ENCODE measurements around the gene CELA1. TPM values are rescaled to one million over a fixed set of nuclear protein-coding genes. Genes with fewer than 3 reads are reported as not detected.

Gene CELA1
- total RNA-seq, 1 donor from 2014 or later = not detected

DNA sequence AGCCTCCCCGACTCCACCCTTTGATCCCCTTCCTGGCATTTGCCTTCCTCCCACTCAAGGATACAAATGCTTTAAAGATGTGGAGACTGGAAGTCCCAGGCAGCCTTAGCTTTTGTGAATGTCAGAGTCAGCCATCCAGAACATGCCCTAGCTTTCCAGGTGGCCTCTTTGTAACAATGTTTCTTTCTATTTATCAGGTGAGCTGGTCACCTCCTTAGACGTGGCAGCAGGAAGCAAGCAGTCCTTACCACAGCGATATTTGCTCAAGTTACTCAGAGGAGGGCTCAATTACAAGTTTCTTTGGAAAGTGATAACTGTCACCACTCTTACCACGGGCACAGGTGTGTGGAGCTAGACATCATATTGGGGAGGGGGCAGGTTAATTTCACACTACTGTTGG is 39.9 kb upstream of the CELA1 start:
- Histone ChIP-seq H3K27me3 (ENCODE audit: control insufficient read depth, insufficient read depth, low read length) (no peaks in the 10 kb centered on the region), H3K4me3 (ENCODE audit: low read depth, low read length) (no peak overlapping the region), H3K36me3 (ENCODE audit: control insufficient read depth, insufficient read depth, low read length) (no peaks in the 10 kb centered on the region)
- no peak for DNase-seq (ENCODE audit: low read depth)
- TF ChIP-seq, protein P1, sequence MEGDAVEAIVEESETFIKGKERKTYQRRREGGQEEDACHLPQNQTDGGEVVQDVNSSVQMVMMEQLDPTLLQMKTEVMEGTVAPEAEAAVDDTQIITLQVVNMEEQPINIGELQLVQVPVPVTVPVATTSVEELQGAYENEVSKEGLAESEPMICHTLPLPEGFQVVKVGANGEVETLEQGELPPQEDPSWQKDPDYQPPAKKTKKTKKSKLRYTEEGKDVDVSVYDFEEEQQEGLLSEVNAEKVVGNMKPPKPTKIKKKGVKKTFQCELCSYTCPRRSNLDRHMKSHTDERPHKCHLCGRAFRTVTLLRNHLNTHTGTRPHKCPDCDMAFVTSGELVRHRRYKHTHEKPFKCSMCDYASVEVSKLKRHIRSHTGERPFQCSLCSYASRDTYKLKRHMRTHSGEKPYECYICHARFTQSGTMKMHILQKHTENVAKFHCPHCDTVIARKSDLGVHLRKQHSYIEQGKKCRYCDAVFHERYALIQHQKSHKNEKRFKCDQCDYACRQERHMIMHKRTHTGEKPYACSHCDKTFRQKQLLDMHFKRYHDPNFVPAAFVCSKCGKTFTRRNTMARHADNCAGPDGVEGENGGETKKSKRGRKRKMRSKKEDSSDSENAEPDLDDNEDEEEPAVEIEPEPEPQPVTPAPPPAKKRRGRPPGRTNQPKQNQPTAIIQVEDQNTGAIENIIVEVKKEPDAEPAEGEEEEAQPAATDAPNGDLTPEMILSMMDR (IDR thresholded peaks at IDR 0.05; ENCODE audit: insufficient read depth, low read length, poor library complexity, severe bottlenecking) = no peak

DNA sequence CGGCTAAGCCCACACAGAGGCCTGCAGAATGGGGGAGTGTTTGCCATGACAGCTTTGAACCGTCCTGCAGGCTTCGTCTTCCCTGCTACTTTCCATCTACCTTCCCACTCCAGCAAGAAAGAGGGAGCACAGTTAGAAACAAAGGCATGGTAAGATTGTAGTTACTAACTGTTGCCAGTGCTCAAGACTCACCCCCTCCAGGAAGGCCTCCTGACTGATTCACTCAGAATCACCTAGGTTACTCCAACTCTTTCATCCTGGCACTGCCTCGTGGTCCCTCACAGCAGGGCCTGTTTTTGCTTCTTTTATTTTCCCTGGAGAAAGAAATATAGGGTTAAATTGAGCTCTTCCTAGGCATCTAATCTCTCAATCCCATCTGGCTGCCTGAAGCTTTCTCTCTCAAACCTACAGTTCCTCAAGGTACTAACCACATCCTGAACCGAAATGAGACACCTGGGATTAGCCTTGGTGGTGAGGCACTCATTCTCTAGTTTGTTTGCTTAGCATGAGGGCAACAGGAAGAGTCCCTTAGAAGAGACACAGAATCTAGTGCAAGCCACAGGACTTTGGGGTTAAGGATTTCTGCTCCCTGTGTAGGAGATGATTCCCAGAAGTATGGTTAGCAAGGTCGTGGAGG is 36.9 kb upstream of the CELA1 start:
- no peaks in the 10 kb centered on the region for H3K36me3 ChIP-seq (ENCODE audit: control insufficient read depth, insufficient read depth, low read length)
- TF ChIP-seq, protein P1 (IDR thresholded peaks at IDR 0.05; ENCODE audit: insufficient read depth, low read length, poor library complexity, severe bottlenecking) = no peak
- DNase-seq (ENCODE audit: low read depth) = no peak
- H3K27me3 ChIP-seq (ENCODE audit: control insufficient read depth, insufficient read depth, low read length) = no peaks in the 10 kb centered on the region
- H3K4me3 ChIP-seq (ENCODE audit: low read depth, low read length) = no peak overlapping the region

DNA sequence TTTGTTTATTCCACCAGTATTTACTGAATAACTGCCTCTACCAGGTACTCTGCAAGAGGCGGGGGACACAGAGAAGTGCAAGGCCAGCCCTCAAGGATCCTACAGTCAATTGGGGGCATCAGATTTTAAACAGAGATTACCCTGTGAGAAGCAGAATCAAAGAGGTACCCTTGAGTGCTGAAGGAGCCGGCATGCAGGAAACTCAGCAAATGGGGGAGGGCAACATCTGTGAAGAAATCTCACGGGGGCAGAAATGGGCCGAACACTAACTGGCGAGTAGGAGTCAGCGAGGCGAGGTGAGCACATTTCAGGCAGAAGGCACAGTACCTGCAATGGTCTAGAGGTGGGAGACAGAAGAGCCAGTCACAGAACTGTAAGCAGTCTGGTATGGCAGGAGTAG is 35.7 kb upstream of the CELA1 start:
- no peaks in the 10 kb centered on the region for H3K36me3 ChIP-seq (ENCODE audit: control insufficient read depth, insufficient read depth, low read length)
- TF ChIP-seq, protein P1 (IDR thresholded peaks at IDR 0.05; ENCODE audit: insufficient read depth, low read length, poor library complexity, severe bottlenecking) = no peak
- H3K4me3 ChIP-seq (ENCODE audit: low read depth, low read length) = no peak overlapping the region
- H3K27me3 ChIP-seq (ENCODE audit: control insufficient read depth, insufficient read depth, low read length) = no peaks in the 10 kb centered on the region
- no peak for DNase-seq (ENCODE audit: low read depth)

DNA sequence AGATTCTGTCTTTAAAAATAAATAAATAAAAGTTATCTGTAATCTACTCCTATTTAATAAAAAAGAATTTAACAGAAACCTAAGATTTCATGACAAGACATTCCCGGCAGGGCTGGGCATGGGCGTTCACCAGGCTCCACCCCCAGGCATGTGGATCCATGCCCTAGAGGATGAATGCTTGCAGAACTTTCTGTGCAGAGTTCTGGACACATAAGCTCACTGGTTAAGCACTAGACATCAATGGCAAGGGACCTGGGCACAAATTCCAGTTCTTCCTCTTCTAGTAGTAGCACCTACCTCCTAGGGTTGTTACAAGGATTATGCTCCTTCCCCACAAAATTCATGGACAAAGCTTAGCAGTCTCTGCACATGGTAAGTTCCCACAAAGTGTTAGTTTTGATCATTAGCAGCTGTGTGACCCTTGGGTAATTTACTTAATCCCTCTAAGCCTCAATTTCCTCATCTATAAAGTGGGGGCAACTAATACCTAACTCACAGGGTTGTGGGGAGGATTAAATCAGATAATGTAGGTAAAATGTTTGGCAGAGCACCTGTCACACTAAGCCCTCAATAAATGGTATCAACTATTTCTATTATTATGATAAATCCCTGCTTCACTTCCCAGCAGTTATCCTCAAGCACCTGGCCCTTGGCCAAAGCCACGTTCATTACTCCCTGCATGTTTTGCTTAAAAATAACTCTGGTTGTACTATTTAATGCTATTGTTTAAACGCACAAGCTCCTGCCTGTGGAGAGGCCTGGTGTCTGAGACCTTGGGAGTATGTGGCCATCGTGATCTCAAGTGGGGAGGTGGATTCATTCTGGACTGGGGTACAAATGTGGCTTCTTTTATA is 35.0 kb upstream of the CELA1 start:
- no peak overlapping the region for H3K4me3 ChIP-seq (ENCODE audit: low read depth, low read length)
- no peak for DNase-seq (ENCODE audit: low read depth)
- H3K36me3 ChIP-seq (ENCODE audit: control insufficient read depth, insufficient read depth, low read length) = no peaks in the 10 kb centered on the region
- no peaks in the 10 kb centered on the region for H3K27me3 ChIP-seq (ENCODE audit: control insufficient read depth, insufficient read depth, low read length)
- TF ChIP-seq, protein P1 (IDR thresholded peaks at IDR 0.05; ENCODE audit: insufficient read depth, low read length, poor library complexity, severe bottlenecking) = no peak

DNA sequence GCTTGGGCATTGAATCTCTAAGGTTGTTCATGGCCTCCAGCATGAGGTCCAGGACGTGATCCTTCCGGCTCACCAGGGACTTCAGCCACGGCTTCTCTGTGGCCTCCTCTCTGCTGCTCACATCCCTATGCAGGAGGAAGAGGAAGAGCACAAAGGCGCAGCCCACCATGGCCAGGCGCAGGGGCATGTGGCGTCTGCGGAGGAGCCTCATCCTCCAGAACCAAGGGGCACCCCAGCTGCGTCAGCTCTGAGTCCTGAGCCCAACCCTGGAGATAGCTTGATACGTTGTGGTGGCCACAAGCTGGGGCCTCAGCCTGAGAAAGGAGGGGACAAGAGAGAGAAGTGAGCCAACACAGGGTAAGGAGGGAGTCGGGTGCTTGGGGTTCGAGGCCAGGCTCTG is 33.1 kb upstream of the CELA1 start:
- H3K36me3 ChIP-seq (ENCODE audit: control insufficient read depth, insufficient read depth, low read length) = no peaks in the 10 kb centered on the region
- DNase-seq (ENCODE audit: low read depth) = no peak
- TF ChIP-seq, protein P1 (IDR thresholded peaks at IDR 0.05; ENCODE audit: insufficient read depth, low read length, poor library complexity, severe bottlenecking) = no peak
- H3K4me3 ChIP-seq (ENCODE audit: low read depth, low read length) = no peak overlapping the region
- no peaks in the 10 kb centered on the region for H3K27me3 ChIP-seq (ENCODE audit: control insufficient read depth, insufficient read depth, low read length)

Measured in kidney epithelial cell (primary cell).